Naive thymus-derived CD8-positive, alpha-beta T cell (primary cell): ENCODE measurements around the gene CHCHD6. TPM values are rescaled to one million over a fixed set of nuclear protein-coding genes. Genes with fewer than 3 reads are reported as not detected.

Experiments
- ATAC-seq, 2 donors: fragments of 150-1000 bp; cut with Tn5 transposase in 1 of 2; sonication (Bioruptor Pico), chemical (Tn5 transposase) in 1 of 2; 1 replicate in 1 of 2; 2 replicates in 1 of 2; pipeline ENCODE4 v1.10.0; 2021; ENCODE audit warnings: mild to moderate bottlenecking in 2 of 2, moderate library complexity in 2 of 2
- POLR2A ChIA-PET: fragments of 350-600 bp; sonication (Branson Sonifier 250); formaldehyde crosslinking; loops from one replicate; lab custom pipeline; 2021; ENCODE audit warnings: antibody characterized with exemption; lab: Charles Lee
- DNase-seq, 10 donors: peaks; one replicate each; pipeline versions ENCODE4 v3.0.0 to v3.0.0-alpha.2; 2020 to 2022
- H3K27ac Mint-ChIP-seq, 10 donors: one replicate each; pipeline ENCODE4 v1.8.0; 2020 to 2022; ENCODE audit warnings: mild to moderate bottlenecking in 10 of 10, mixed read lengths in 10 of 10, moderate library complexity in 4 of 10, inconsistent platforms in 1 of 10
- H3K27me3 Mint-ChIP-seq, 5 donors: one replicate each; pipeline ENCODE4 v1.8.0; 2021 to 2022; ENCODE audit warnings: mixed read lengths in 5 of 5
- H3K36me3 Mint-ChIP-seq, 3 donors: one replicate each; pipeline ENCODE4 v1.8.0; 2020 to 2022; ENCODE audit warnings: mixed read lengths in 3 of 3, mild to moderate bottlenecking in 2 of 3, inconsistent platforms in 1 of 3
- H3K4me1 Mint-ChIP-seq, 4 donors: one replicate each; pipeline ENCODE4 v1.8.0; 2021 to 2022; ENCODE audit warnings: mixed read lengths in 4 of 4
- H3K4me3 Mint-ChIP-seq, 10 donors: one replicate each; pipeline ENCODE4 v1.8.0; 2020 to 2022; ENCODE audit warnings: mild to moderate bottlenecking in 10 of 10, mixed read lengths in 10 of 10, moderate library complexity in 6 of 10, inconsistent platforms in 1 of 10
- H3K9me3 Mint-ChIP-seq, 9 donors: one replicate each; pipeline ENCODE4 v1.8.0; 2020 to 2022; ENCODE audit warnings: mixed read lengths in 9 of 9, mild to moderate bottlenecking in 3 of 9, inconsistent platforms in 1 of 9, moderate library complexity in 1 of 9
- polyA plus RNA-seq, 3 donors: library from polyadenylated mRNA; unstranded; fragments of 300-500 nt; fragmentation: Illumina TruSeq; gene quantifications; one replicate each; pipeline ENCODE4 v1.2.3, GENCODE V29; 2021
- total RNA-seq, 8 experiments: library from RNA in 2 of 8; stranded (reverse) in 2 of 8; gene quantifications; one replicate each; pipeline ENCODE4 v1.2.3 and lab custom pipeline; 2021 to 2026

The CHCHD6 gene
- total and polyA plus RNA-seq, 5 experiments from 2014 or later, result 7.8 to 16.9 (median 11.3) TPM

DNA sequence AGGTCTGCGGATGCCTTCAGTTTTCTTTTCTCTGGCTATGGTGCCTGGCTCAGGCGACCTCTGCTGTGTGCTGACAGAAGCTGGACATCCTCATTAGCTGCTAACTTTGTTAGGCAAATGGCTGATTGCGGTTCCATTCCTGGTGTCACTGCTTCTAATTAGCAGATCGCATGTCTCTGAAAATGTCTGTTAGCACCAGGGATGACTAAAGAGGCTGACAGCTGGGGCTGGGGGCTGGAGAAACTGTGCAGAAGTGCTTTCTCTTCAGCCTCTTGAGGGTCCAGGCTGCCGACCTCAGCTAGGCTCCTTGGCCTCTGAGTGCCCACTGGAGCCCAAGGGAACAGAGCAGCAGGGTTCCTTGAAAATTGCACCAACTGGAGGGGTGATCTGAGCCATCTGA lies 39.3 kb downstream of the CHCHD6 start:
- Mint-ChIP-seq H3K4me1 (peaks cover 0 to 16% (median 8%) of the 10 kb centered on the region in 4 donors), H3K27ac (no peak overlapping the region), H3K9me3 (peaks cover 0 to 14% (median 8%) of the 10 kb centered on the region in 9 donors), H3K27me3 (no peaks in the 10 kb centered on the region), H3K4me3 (no peak overlapping the region), H3K36me3 (peaks cover 22 to 40% (median 40%) of the 10 kb centered on the region in 3 donors)
- POLR2A ChIA-PET, result no interaction called here
- no peak for ATAC-seq
- DNase-seq, result no peak

GRCh38 chr3:126743781-126744180 lies 39.7 kb downstream of the CHCHD6 start:
- no peak for ATAC-seq
- H3K4me1 Mint-ChIP-seq, result peaks cover 3 to 19% (median 10%) of the 10 kb centered on the region in 4 donors
- POLR2A ChIA-PET, result no interaction called here
- H3K27me3 Mint-ChIP-seq, result no peaks in the 10 kb centered on the region
- no peak overlapping the region for H3K4me3 Mint-ChIP-seq
- peaks cover 0 to 10% (median 6%) of the 10 kb centered on the region in 9 donors for H3K9me3 Mint-ChIP-seq
- H3K36me3 Mint-ChIP-seq, result peaks cover 18 to 38% (median 36%) of the 10 kb centered on the region in 3 donors
- DNase-seq, result no peak
- H3K27ac Mint-ChIP-seq, result no peak overlapping the region

- Mint-ChIP-seq H3K27ac (no peak overlapping the region), H3K4me1 (peaks cover 7 to 21% (median 14%) of the 10 kb centered on the region in 4 donors), H3K27me3 (no peaks in the 10 kb centered on the region), H3K36me3 (peaks cover 6 to 19% (median 18%) of the 10 kb centered on the region in 3 donors), H3K9me3 (no peaks in the 10 kb centered on the region), H3K4me3 (no peak overlapping the region)
- POLR2A ChIA-PET, result interaction anchor here (0.6 kb wide), 1 partner anchor 114 kb away, joined by 3 read pairs; no protein-coding TSS in a partner anchor
- no peak for ATAC-seq
- DNase-seq, result no peak
These were observed 41.8 kb downstream of the CHCHD6 start for GRCh38 chr3:126745760-126746394.

DNA sequence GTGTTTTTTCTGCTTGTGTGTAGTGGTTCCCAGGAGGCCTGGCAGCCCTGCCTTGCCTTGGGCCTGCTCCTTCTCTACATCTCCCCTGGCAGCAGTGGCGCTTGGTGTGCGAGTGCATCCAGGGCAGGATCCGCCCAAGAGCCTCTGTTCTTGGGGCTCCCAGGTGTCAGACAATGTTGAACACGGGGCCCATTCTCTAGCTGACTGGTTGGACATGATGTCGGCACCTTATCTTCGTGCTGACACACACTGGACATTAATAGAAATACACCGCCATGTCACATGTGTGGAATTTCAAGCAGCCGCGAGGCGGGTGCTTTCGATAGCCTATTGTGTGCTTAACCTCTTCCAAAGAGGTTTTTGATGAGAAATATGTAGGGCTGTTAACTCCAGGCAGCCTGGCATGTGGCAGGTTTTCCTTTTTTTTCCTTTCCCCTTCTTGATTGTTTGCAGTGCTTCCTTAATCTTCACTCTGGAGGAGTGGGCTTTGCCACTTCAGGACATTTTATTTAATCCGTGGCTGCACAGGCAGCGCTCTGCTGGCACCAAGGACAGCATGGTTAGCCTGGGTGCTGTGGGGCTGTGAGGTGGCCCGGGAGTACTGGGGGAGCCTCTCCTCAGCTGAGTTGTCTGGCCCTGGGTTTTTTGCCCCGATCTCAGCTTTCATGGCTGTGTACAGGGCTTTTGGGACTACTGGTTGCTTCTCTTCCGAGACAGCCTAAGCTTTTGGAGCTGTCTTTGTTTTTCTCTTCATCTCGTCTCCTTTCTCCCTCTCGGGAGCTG lies 42.5 kb downstream of the CHCHD6 start:
- H3K9me3 Mint-ChIP-seq, result no peaks in the 10 kb centered on the region
- no peak overlapping the region for H3K27ac Mint-ChIP-seq
- H3K36me3 Mint-ChIP-seq, result peaks cover 5 to 12% (median 11%) of the 10 kb centered on the region in 3 donors
- no peak for DNase-seq
- ATAC-seq, result no peak
- POLR2A ChIA-PET, result no interaction called here
- no peak overlapping the region for H3K4me3 Mint-ChIP-seq
- H3K4me1 Mint-ChIP-seq, result peaks cover 7 to 21% (median 14%) of the 10 kb centered on the region in 4 donors
- no peaks in the 10 kb centered on the region for H3K27me3 Mint-ChIP-seq

GRCh38 chr3:126747768-126748167 lies 43.7 kb downstream of the CHCHD6 start:
- ATAC-seq (no peak), DNase-seq (no peak)
- H3K4me3 Mint-ChIP-seq, result no peak overlapping the region
- H3K27me3 Mint-ChIP-seq, result no peaks in the 10 kb centered on the region
- peaks cover 0 to 3% (median 0%) of the 10 kb centered on the region in 3 donors for H3K36me3 Mint-ChIP-seq
- POLR2A ChIA-PET, result no interaction called here
- no peak overlapping the region for H3K27ac Mint-ChIP-seq
- H3K9me3 Mint-ChIP-seq, result no peaks in the 10 kb centered on the region
- peaks cover 7 to 21% (median 14%) of the 10 kb centered on the region in 4 donors for H3K4me1 Mint-ChIP-seq

DNA sequence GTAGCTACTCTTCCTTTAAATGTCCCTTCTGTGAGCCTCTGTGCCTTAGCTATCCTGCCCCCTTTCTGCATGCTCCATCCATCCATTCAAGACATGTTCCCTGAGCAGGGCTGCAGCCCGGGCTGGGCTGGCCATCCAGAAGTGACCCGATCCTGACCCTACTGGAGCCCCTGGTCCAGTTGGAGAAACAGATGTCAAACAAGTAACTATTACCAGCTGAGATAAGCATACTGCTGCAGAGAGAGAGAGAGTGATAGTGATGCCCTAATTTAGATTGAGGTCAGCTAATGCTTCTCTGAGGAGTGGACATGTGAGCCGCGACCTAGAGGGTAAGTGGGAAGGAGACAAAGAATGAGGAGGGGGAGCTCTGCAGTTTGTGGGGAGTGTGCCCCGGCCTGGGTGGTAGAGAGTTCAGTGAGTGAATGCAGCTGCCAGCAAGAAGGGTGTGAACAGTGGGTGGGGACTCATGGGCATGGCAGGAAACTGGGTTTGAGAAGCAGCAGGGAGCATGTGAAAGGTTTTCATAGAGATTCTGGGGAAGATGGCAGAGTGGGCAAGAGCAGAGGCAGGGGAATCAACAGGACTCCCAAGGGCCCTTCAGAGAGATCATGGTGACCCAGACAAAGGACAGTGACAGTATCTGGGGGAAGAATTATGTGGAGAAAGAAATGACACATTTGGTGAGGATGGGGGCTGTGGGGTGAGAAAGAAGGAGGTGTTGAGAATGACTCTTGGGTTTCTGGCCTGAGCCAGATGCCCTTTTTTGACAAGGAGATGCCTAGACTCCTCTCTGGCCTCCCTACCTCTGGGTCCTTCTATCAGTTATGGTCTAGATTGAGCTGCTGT lies 44.9 kb downstream of the CHCHD6 start:
- H3K27ac Mint-ChIP-seq, result peak overlapping the region in 3 of 10 donors; percentile 23 to 73 (median 41)
- DNase-seq (no peak), ATAC-seq (no peak)
- peaks cover 7 to 21% (median 14%) of the 10 kb centered on the region in 4 donors for H3K4me1 Mint-ChIP-seq
- peaks cover 0 to 3% (median 0%) of the 10 kb centered on the region in 3 donors for H3K36me3 Mint-ChIP-seq
- POLR2A ChIA-PET, result no interaction called here
- H3K4me3 Mint-ChIP-seq, result no peak overlapping the region
- H3K9me3 Mint-ChIP-seq, result no peaks in the 10 kb centered on the region
- H3K27me3 Mint-ChIP-seq, result no peaks in the 10 kb centered on the region

DNA sequence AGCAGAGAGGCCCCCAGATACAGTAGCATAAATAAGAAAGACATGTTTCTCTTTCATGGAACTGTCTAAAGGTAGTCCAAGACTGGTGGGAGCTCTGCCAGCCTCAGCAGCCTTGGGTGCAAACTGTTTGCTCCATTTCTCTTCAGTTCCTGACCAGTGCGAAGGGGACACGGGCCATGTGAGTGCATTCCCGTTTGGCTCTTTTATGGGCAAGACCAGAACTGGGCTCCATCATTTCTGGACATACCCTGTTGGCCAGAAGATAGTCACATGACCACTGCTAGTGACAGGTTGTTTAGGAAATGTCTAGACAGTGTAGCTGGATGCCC lies 45.5 kb downstream of the CHCHD6 start:
- H3K9me3 Mint-ChIP-seq, result no peaks in the 10 kb centered on the region
- H3K27ac Mint-ChIP-seq, result no peak overlapping the region
- no peak for ATAC-seq
- H3K27me3 Mint-ChIP-seq, result no peaks in the 10 kb centered on the region
- no peak overlapping the region for H3K4me3 Mint-ChIP-seq
- POLR2A ChIA-PET, result no interaction called here
- peaks cover 0 to 3% (median 0%) of the 10 kb centered on the region in 3 donors for H3K36me3 Mint-ChIP-seq
- peaks cover 7 to 21% (median 14%) of the 10 kb centered on the region in 4 donors for H3K4me1 Mint-ChIP-seq
- no peak for DNase-seq

DNA sequence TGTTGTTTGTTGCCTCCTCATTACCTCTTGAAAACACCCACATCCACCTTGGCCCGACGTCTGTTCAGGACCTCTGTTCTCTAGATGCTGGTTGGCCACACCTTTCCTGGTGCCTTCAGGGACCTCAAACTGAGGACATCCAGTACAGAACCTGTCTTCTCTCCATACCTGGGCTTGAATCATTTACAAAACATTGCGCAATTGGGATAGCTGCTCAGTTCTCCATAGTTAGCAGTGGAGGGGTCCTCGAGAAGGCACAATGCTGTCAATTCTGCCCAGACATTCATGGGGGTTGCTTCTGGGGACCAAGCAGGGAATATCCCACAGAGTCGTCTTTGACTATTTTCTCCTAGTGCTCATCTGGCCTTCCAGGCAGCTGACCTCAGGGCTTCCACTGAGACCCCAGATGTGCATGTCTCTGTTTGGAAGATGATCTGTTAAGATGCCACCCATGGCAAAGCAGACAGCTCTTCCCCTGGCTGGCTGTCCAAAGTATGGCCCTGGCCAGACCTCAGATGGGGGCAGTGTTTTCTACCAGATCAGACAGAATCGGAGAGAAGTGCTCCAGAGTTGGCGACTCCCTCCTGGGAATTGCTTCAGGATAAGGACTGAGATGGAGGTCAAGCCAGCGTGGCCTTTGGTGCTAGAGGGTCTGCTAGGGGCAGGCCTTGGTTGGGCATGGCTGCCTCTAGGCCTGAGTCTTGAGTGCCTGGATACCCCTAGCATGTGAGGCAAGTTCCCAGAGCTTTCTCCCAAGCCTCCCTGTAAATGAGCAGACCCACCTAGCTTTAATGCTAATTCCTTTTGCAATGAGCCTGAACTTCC lies 46.1 kb downstream of the CHCHD6 start:
- no peak overlapping the region for H3K4me3 Mint-ChIP-seq
- POLR2A ChIA-PET, result no interaction called here
- peak overlapping the region in 1 of 10 donors; percentile 65 for H3K27ac Mint-ChIP-seq
- H3K27me3 Mint-ChIP-seq, result no peaks in the 10 kb centered on the region
- H3K9me3 Mint-ChIP-seq, result no peaks in the 10 kb centered on the region
- peaks cover 7 to 21% (median 14%) of the 10 kb centered on the region in 4 donors for H3K4me1 Mint-ChIP-seq
- H3K36me3 Mint-ChIP-seq, result peaks cover 0 to 3% (median 0%) of the 10 kb centered on the region in 3 donors
- ATAC-seq, result no peak
- DNase-seq, result no peak

GRCh38 chr3:126750756-126751121 lies 46.7 kb downstream of the CHCHD6 start:
- H3K4me1 Mint-ChIP-seq, result peaks cover 7 to 20% (median 14%) of the 10 kb centered on the region in 4 donors
- H3K27ac Mint-ChIP-seq, result peak overlapping the region in 1 of 10 donors; percentile 65
- peaks cover 0 to 3% (median 0%) of the 10 kb centered on the region in 3 donors for H3K36me3 Mint-ChIP-seq
- POLR2A ChIA-PET, result no interaction called here
- DNase-seq, result no peak
- H3K4me3 Mint-ChIP-seq, result no peak overlapping the region
- no peaks in the 10 kb centered on the region for H3K9me3 Mint-ChIP-seq
- no peak for ATAC-seq
- no peaks in the 10 kb centered on the region for H3K27me3 Mint-ChIP-seq

- peak overlapping the region in 1 of 10 donors; percentile 16 for H3K27ac Mint-ChIP-seq
- POLR2A ChIA-PET, result no interaction called here
These were observed 47.7 kb downstream of the CHCHD6 start for GRCh38 chr3:126751611-126752302.

DNA sequence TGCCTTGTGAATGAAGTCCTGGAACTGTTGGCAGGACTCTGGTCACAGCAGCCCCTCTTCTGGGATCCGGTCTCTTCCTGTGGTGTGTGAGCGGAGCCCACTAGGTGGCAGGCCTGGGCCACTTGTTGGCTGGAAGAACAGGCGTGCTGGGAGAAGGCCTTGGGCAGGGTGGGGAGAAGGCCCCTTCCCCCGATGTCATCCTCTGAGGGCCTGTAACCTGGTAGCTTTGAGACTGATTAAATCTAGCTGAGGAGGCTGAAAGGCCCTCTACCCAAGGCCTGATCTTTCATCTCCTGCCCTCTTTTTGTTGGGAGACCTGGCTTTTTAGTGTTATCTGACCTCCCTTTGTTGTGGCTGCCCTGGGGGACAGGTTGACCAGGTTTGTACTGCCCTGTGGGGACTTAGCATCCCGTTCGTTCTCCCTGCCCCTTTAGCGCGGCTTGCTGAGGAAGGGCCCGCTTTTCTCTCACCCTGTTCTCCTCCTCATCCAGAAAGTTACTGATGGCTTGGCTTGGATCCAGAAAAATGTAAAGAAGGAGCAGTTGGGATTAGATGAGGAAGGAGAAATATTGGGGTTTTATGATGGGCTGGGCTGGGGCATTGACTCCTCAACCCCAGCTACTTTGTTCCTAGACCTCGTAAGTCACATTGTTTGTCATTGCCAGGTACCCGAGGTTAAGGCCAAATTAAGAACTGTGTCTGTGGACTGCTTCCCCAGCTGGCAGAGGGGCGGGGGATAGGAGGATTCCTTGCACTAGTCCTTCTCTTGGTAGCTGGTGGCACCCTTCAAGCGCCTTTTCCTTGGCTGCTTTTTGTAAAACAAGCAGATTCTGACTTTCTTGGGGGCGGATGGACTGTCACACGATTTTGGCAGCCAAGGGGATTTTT lies 48.5 kb downstream of the CHCHD6 start:
- Mint-ChIP-seq H3K36me3 (peaks cover 0 to 4% (median 0%) of the 10 kb centered on the region in 3 donors), H3K4me3 (no peak overlapping the region), H3K27ac (peak overlapping the region in 2 of 10 donors; percentile 16 to 47), H3K27me3 (no peaks in the 10 kb centered on the region), H3K9me3 (no peaks in the 10 kb centered on the region), H3K4me1 (peaks cover 7 to 14% (median 11%) of the 10 kb centered on the region in 4 donors)
- ATAC-seq (peak in 1 of 2 donors; percentile 53), DNase-seq (peak in 8 of 10 donors; percentile 5 to 31 (median 22))
- POLR2A ChIA-PET, result no interaction called here

More at GRCh38 chr3:126751611-126752302, 47.7 kb downstream of the CHCHD6 start:
- Mint-ChIP-seq H3K4me1 (peaks cover 7 to 20% (median 12%) of the 10 kb centered on the region in 4 donors), H3K27me3 (no peaks in the 10 kb centered on the region), H3K4me3 (no peak overlapping the region), H3K36me3 (peaks cover 0 to 3% (median 0%) of the 10 kb centered on the region in 3 donors), H3K9me3 (no peaks in the 10 kb centered on the region)
- ATAC-seq (no peak), DNase-seq (no peak)
